ENCODE measurements around the gene USP2. TPM values are rescaled to one million over a fixed set of nuclear protein-coding genes. Genes with fewer than 3 reads are reported as not detected.
A peak's percentile ranks its signal among the peaks of the same experiment; 100 is the strongest.

Gene USP2
- total and polyA plus RNA-seq, 2 of the 8 experiments (the other 6 are each of a cell fraction or from before 2014, with no cell fraction given) = 2.2 to 6.9 TPM

- peaks cover 0 to 12% (median 9%) of the 10 kb centered on the region in 4 experiments; a peak in 6 of 7 replicates for H3K27me3 ChIP-seq (replicated peaks in 1 of 4; ENCODE audit: control insufficient read depth in 3 of 4, extremely low read depth in 1 of 4, insufficient read depth in 3 of 4, low read length in 3 of 4)
- no peak overlapping the region for H4K91ac ChIP-seq (replicated peaks; ENCODE audit: insufficient read length, low read length)
- H2AK5ac ChIP-seq (ENCODE audit: low read depth, low read length) = no peak overlapping the region
- H2AFZ ChIP-seq (ENCODE audit: low read length) = peak overlapping the region; percentile 83; the same call in 1 of the 2 replicates
- peak overlapping the region in 3 of 4 experiments; percentile 17 to 76 (median 74); a peak in 4 of 7 replicates for H3K9ac ChIP-seq (replicated peaks in 1 of 4; ENCODE audit: extremely low read depth in 1 of 4, low read depth in 3 of 4, low read length in 3 of 4)
- no peak overlapping the region for H2BK12ac ChIP-seq (ENCODE audit: low read depth, low read length)
- H3K27ac ChIP-seq (ENCODE audit: low read depth, low read length) = peak overlapping the region; percentile 53; the same call in 1 of the 2 replicates
- H3K4me3 ChIP-seq (ENCODE audit: extremely low read depth in 1 of 4, insufficient read depth in 2 of 4, low read depth in 3 of 4, low read length in 4 of 4) = peak overlapping the region; percentile 62 to 81 (median 66); a peak in 7 of 8 replicates
- H3K4me2 ChIP-seq (ENCODE audit: insufficient read depth in 1 of 2, low read depth in 2 of 2, low read length in 2 of 2) = peak overlapping the region; percentile 88 to 97
- H4K5ac ChIP-seq (ENCODE audit: insufficient read length, low read depth, low read length) = no peak overlapping the region
- no peak overlapping the region for H2BK20ac ChIP-seq (ENCODE audit: low read length)
- TF ChIP-seq POU5F1 (IDR thresholded peaks at IDR 0.05; ENCODE audit: low read depth, low read length) (no peak), SAP30 (IDR thresholded peaks at IDR 0.05; ENCODE audit: insufficient read depth, insufficient replicate concordance, low read length) (peak; percentile 9)
- peaks cover 9 to 31% (median 27%) of the 10 kb centered on the region in 4 experiments for H3K4me1 ChIP-seq (replicated peaks in 1 of 4; ENCODE audit: control insufficient read depth in 3 of 4, insufficient read depth in 4 of 4, low read length in 3 of 4)
- CTCF ChIA-PET (ENCODE audit: partially characterized antibody) = interaction anchor here (0.6 to 26.3 kb wide), 18 partner anchors 8 to 357 kb away, joined by 3 to 474 read pairs (median 10); partner anchors contain the start of genes C1QTNF5 and MFRP
- no peaks in the 10 kb centered on the region for H3K9me3 ChIP-seq (ENCODE audit: insufficient read depth in 2 of 2, low read depth in 1 of 2, low read length in 1 of 2)
- no peaks in the 10 kb centered on the region for H4K20me1 ChIP-seq (replicated peaks in 1 of 2; ENCODE audit: control insufficient read depth in 1 of 2, insufficient read depth in 2 of 2, low read length in 2 of 2)
- POLR2A ChIA-PET (ENCODE audit: partially characterized antibody) = interaction anchor here (0.7 to 2.9 kb wide), 5 partner anchors 8 to 89 kb away, joined by 3 to 12 read pairs (median 3); partner anchors contain the start of gene THY1
- DNase-seq (ENCODE audit: low read depth in 1 of 2, low spot score in 2 of 2) = no peak
- H3K14ac ChIP-seq (ENCODE audit: insufficient read length) = no peak overlapping the region
- H3K56ac ChIP-seq (replicated peaks; ENCODE audit: insufficient read length, low read depth, low read length) = no peak overlapping the region
- no peak for FAIRE-seq
- no peak overlapping the region for H2BK5ac ChIP-seq (ENCODE audit: low read depth, low read length)
- H2BK120ac ChIP-seq (replicated peaks; ENCODE audit: low read depth, low read length) = no peak overlapping the region
- H2BK15ac ChIP-seq (ENCODE audit: low read length) = no peak overlapping the region
- no peak overlapping the region for H3K23ac ChIP-seq (ENCODE audit: insufficient read length)
- no peak overlapping the region for H3K18ac ChIP-seq (ENCODE audit: extremely low read depth, low read length)
- H3K36me3 ChIP-seq (ENCODE audit: control insufficient read depth in 2 of 4, insufficient read depth in 4 of 4, low read length in 3 of 4) = no peaks in the 10 kb centered on the region
- no peaks in the 10 kb centered on the region for H3K79me2 ChIP-seq (ENCODE audit: control insufficient read depth in 1 of 2, insufficient read depth in 2 of 2, low read length in 2 of 2)
- H4K8ac ChIP-seq (ENCODE audit: extremely low read depth, insufficient read depth, low read length) = no peak overlapping the region
- 21% methylated on average over 9 of the region's 9 CpGs; no CpG with 5 or more reads in 1 of the 2 experiments for WGBS, 2 experiments (ENCODE audit: extremely low coverage in 1 of 2, insufficient coverage in 1 of 2, insufficient read length in 1 of 2, insufficient replicate concordance in 2 of 2, low coverage in 1 of 2, low lambda C conversion rate in 2 of 2, missing lambda C conversion rate in 1 of 2)
- H3K4ac ChIP-seq (replicated peaks; ENCODE audit: insufficient read length, low read depth, low read length) = no peak overlapping the region
- H3K79me1 ChIP-seq (ENCODE audit: low read depth, low read length) = no peaks in the 10 kb centered on the region
- H3K23me2 ChIP-seq (ENCODE audit: low read depth, low read length) = peaks cover 21% of the 10 kb centered on the region
These were observed 611 bp upstream of the USP2 start for GRCh38 chr11:119382101-119382500.
